ENCODE measurements around the gene COL4A1.

DNA sequence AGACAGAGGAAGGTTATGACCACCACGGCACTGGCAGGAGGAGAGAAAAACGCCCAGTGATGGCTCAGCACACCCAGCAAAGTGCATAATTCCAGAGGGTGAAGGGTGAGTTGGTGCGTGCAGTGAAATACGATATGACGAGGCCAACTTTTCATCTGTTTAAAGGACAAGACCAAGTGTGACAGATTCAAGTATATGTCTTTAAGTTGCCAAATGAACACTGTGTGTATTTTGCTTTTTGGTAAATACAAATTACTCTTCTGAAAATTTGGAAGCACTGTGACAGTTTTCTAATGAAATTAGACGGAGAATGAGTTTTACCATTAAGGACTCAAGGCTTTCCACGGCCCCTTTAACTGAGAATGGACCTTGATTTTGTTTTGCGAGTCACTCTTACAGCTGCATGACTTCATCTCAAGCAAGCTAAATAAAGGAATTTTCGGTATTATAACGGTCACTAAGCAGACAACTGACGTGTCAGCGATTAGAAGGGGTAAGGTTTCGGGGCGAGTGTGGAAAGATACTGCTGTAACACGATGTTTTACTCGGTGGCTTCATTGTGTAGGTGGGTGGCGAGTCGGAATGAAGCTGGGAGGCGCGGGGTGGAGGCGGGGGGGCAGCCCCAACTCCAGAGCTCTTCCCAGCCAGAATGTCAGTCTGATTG is 23.0 kb upstream of the COL4A1 start:
- TF ChIP-seq, protein P1, sequence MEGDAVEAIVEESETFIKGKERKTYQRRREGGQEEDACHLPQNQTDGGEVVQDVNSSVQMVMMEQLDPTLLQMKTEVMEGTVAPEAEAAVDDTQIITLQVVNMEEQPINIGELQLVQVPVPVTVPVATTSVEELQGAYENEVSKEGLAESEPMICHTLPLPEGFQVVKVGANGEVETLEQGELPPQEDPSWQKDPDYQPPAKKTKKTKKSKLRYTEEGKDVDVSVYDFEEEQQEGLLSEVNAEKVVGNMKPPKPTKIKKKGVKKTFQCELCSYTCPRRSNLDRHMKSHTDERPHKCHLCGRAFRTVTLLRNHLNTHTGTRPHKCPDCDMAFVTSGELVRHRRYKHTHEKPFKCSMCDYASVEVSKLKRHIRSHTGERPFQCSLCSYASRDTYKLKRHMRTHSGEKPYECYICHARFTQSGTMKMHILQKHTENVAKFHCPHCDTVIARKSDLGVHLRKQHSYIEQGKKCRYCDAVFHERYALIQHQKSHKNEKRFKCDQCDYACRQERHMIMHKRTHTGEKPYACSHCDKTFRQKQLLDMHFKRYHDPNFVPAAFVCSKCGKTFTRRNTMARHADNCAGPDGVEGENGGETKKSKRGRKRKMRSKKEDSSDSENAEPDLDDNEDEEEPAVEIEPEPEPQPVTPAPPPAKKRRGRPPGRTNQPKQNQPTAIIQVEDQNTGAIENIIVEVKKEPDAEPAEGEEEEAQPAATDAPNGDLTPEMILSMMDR (IDR thresholded peaks at IDR 0.05), result no peak
- TF ChIP-seq EP300 (IDR thresholded peaks at IDR 0.05), result no peak

Data from A549 (cell line).